Gastrocnemius medialis (tissue), 4 donors: ENCODE results near the gene RABGAP1.

ENCODE experiments used
- CTCF ChIP-seq, 5 experiments: fragments of 450-650 bp in 3 of 5; fragments of 200-600 bp in 2 of 5; sonication (generic) in 2 of 5; IDR thresholded peaks in 4 of 5; conservative IDR thresholded peaks in 1 of 5; 1 replicate in 4 of 5; 2 replicates in 1 of 5; pipeline ENCODE4 v1.5.1; 2016 to 2019; ENCODE audit warnings: antibody characterized with exemption in 5 of 5, mild to moderate bottlenecking in 3 of 5, moderate library complexity in 3 of 5
- POLR2A ChIP-seq, 2 donors: fragments of 450-650 bp; IDR thresholded peaks; one replicate each; pipeline ENCODE4 v1.6.1; 2017; ENCODE audit warnings: antibody characterized with exemption in 2 of 2, mild to moderate bottlenecking in 2 of 2, moderate library complexity in 2 of 2

- TF ChIP-seq CTCF (IDR thresholded peaks at IDR 0.05 in 4 of 5, conservative IDR thresholded peaks at IDR 0.05 in 1 of 5) (no peak), POLR2A (IDR thresholded peaks at IDR 0.05) (no peak)
Observed at GRCh38 chr9:123099042-123099441, 158.2 kb downstream of the RABGAP1 start.
